ENCODE results near the gene ZSWIM8. TPM values are rescaled to one million over a fixed set of nuclear protein-coding genes. Genes with fewer than 3 reads are reported as not detected.
A peak's percentile ranks its signal among the peaks of the same experiment; 100 is the strongest.

Gene ZSWIM8
- total RNA-seq, 1 donor from 2014 or later: 66.7 TPM

DNA sequence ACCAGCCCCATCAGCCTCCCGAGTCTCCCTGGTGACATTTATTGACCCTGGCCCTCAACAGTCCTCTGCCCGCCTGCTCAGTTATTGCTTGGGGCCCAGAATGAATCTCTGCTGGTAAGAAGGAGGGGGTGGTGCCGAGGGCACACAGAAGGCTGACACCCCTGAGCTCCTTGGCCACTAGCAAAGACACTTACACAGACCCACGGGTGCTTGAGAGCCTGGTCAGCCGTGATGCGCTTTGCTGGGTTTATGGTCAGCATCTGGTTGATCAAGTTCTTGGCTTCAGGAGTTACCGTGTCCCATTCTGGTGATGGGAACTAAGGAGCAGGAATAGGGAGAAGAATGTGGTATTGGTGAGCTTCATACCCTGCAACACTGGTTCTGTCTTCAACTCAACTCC, 61.6 kb downstream of the ZSWIM8 start:
- peaks cover 6% of the 10 kb centered on the region for H3K36me3 ChIP-seq (ENCODE audit: control insufficient read depth, insufficient read depth, low read length)
- no peak overlapping the region for H3K4me3 ChIP-seq (ENCODE audit: low read depth, low read length)
- no peak for DNase-seq (ENCODE audit: low read depth)
- no peak for TF ChIP-seq CTCF (IDR thresholded peaks at IDR 0.05; ENCODE audit: insufficient read depth, low read length, poor library complexity, severe bottlenecking)
- no peaks in the 10 kb centered on the region for H3K27me3 ChIP-seq (ENCODE audit: control insufficient read depth, insufficient read depth, low read length)

DNA sequence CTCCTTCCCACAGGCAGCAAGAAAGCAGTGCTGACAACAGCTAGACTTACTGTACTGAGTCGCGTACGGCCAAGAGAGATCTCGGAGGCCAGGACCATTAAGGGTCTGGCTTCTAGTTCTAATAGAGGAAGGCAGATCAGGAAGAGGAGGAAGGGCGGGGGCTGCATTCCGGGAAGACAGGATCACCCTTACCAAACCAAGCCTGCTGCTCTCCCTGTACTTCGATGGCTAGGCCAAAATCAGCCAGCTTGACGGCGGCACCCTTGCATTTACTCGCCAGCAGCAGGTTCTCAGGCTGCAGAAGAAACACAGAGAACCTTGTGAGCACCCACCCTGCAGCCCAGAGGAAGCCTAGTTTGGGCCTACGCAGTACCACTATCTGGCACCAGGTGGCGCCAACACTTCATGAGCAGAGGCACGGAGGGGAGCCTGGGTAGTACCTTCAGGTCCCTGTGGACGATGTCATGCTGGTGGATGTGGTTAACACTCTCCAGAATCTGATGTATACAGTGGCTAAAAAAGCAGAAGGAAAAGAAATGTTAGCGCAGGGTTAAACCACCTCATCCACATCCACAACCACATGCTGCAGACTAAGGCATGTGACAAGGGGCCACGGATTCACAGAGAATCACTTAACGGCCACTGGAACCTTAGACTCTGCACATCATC, 63.5 kb downstream of the ZSWIM8 start:
- peak; percentile 98 for TF ChIP-seq CTCF (IDR thresholded peaks at IDR 0.05; ENCODE audit: insufficient read depth, low read length, poor library complexity, severe bottlenecking)
- Histone ChIP-seq H3K36me3 (ENCODE audit: control insufficient read depth, insufficient read depth, low read length) (peaks cover 6% of the 10 kb centered on the region), H3K4me3 (ENCODE audit: low read depth, low read length) (no peak overlapping the region), H3K27me3 (ENCODE audit: control insufficient read depth, insufficient read depth, low read length) (no peaks in the 10 kb centered on the region)
- peak; percentile 14 for DNase-seq (ENCODE audit: low read depth)

DNA sequence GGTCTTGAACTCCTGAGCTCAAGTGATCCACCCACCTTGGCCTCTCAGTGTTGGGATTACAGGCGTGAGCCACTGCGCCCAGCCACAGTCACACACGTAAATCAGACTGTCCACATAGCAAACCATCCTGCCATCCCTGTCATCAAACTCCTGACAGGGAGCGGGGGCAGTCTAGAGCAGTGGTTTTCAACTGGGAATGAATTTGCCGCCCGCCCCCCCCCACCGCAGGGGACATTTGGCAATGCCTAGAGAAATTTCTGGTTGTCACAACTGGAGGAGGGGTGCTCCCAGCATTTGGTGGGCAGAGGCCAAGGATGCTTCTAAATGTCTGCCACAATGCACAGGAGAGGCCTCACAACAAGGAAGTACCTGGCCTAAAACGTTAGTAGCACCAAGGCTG, 64.8 kb downstream of the ZSWIM8 start:
- TF ChIP-seq CTCF (IDR thresholded peaks at IDR 0.05; ENCODE audit: insufficient read depth, low read length, poor library complexity, severe bottlenecking): no peak
- Histone ChIP-seq H3K27me3 (ENCODE audit: control insufficient read depth, insufficient read depth, low read length) (no peaks in the 10 kb centered on the region), H3K36me3 (ENCODE audit: control insufficient read depth, insufficient read depth, low read length) (peaks cover 6% of the 10 kb centered on the region), H3K4me3 (ENCODE audit: low read depth, low read length) (no peak overlapping the region)
- no peak for DNase-seq (ENCODE audit: low read depth)

DNA sequence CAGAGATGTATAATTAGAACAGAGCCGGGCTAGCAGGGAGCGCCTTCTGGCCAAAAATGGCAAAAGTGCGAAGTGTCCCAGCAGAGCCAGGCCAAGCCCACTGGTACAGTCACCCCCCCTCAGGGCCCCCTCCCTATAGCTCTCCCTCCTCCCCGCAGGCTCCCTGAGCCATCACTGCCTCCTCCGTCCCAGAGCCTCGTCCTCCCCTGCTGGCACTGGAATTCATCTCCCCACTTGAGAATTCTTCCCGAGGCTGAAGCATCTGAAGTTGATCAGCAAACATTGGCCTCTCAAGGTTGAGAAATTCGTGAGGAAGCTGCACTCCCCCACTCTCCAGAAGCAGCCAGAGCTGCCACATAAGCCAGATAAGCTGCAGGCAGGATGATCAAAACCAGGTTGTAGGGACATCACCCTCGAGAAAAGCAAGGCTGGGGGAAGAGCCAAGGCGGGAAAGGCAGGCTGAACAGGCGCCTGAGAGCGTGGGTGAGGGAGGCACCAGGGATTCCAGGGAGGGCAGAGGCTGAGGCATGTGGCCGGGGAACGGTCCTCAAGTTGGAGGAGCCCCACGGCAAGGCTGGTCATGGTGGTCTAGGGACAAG, 65.6 kb downstream of the ZSWIM8 start:
- no peak for TF ChIP-seq CTCF (IDR thresholded peaks at IDR 0.05; ENCODE audit: insufficient read depth, low read length, poor library complexity, severe bottlenecking)
- H3K4me3 ChIP-seq (ENCODE audit: low read depth, low read length): no peak overlapping the region
- no peaks in the 10 kb centered on the region for H3K27me3 ChIP-seq (ENCODE audit: control insufficient read depth, insufficient read depth, low read length)
- no peak for DNase-seq (ENCODE audit: low read depth)
- H3K36me3 ChIP-seq (ENCODE audit: control insufficient read depth, insufficient read depth, low read length): peaks cover 6% of the 10 kb centered on the region

Other genes starting within 250 kb of the ZSWIM8 start
- gene USP54, start 194.3 kb upstream of the ZSWIM8 start, total RNA-seq: 64.2 and 77.6 TPM in 2 replicates
- gene MYOZ1, start 144.1 kb upstream of the ZSWIM8 start, total RNA-seq: 0.55 and 0.92 TPM in 2 replicates
- not detected in 2 replicates for gene SYNPO2L, start 129.6 kb upstream of the ZSWIM8 start, total RNA-seq
- gene AGAP5, start 87.5 kb upstream of the ZSWIM8 start, total RNA-seq: 2.6 and 2.9 TPM in 2 replicates
- 61.0 and 70.9 TPM in 2 replicates for gene SEC24C, start 41.2 kb upstream of the ZSWIM8 start, total RNA-seq
- gene CHCHD1, start 3.6 kb upstream of the ZSWIM8 start, total RNA-seq: 41.8 and 46.8 TPM in 2 replicates
- gene NDST2, start 26.0 kb downstream of the ZSWIM8 start, total RNA-seq: 30.1 and 35.5 TPM in 2 replicates
- 12.7 and 18.8 TPM in 2 replicates for gene CAMK2G, start 88.9 kb downstream of the ZSWIM8 start, total RNA-seq
- gene PLAU, start 125.5 kb downstream of the ZSWIM8 start, total RNA-seq: 709 and 758 TPM in 2 replicates
- gene VCL, start 212.5 kb downstream of the ZSWIM8 start, total RNA-seq: 148 and 151 TPM in 2 replicates

Data from kidney epithelial cell (primary cell).